Activated T-cell treated with anti-CD3 and anti-CD28 coated beads, Interleukin-2, amount 50 U/mL, for 4 hours (primary cell): ENCODE measurements around the gene NHSL2. TPM values are rescaled to one million over a fixed set of nuclear protein-coding genes. Genes with fewer than 3 reads are reported as not detected.
"Not testable (repeated sequence)": the region's sequence is repeated elsewhere in the genome, so short reads cannot be mapped to it uniquely, and the experiment has no call there.

ENCODE experiments used
- ATAC-seq, 2 donors: fragments of 200-7000 bp; cut with Tn5 transposase; one replicate each; pipeline ENCODE4 v1.10.0; 2021
- DNase-seq: peaks from one replicate; pipeline ENCODE4 v3.0.0-alpha.2; 2020
- H3K27me3 Mint-ChIP-seq: one replicate; pipeline ENCODE4 v1.8.0; 2021; ENCODE audit warnings: low read depth, mixed read lengths
- H3K36me3 Mint-ChIP-seq: one replicate; pipeline ENCODE4 v1.8.0; 2022; ENCODE audit warnings: mixed read lengths; ENCODE audit not compliant: insufficient read depth
- H3K4me1 Mint-ChIP-seq: one replicate; pipeline ENCODE4 v1.8.0; 2021; ENCODE audit warnings: low read depth, mixed read lengths
- H3K4me3 Mint-ChIP-seq: one replicate; pipeline ENCODE4 v1.8.0; 2021; ENCODE audit warnings: mild to moderate bottlenecking, moderate library complexity, mixed read lengths
- H3K9me3 Mint-ChIP-seq: one replicate; pipeline ENCODE4 v1.8.0; 2021; ENCODE audit warnings: mixed read lengths
- total RNA-seq, 3 donors: library from RNA; stranded (reverse); gene quantifications; one replicate each; pipeline ENCODE4 v1.2.1, GENCODE V29; 2021

Gene NHSL2
- total RNA-seq, 3 donors from 2014 or later = 0.30 to 0.65 (median 0.32) TPM

DNA sequence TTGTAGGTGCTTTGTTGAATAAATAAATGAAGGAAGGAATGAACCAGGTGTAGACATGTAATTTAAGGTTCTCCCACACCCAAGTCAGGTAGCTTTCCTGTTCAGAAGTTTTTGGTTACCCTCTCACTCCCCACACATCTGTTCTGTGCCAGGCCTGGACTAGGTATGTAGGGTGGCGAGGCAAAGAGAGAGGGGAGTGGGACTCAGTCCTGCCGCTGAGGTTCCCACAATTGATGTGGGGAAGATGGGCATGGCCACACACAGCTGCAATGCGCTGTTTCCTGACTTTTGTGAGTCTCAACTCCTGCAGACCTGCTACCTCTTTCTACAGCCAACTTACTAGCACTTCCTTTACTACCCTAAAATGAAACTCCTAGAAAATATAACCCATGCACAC is 132.2 kb downstream of the NHSL2 start:
- Mint-ChIP-seq H3K4me1 (peaks cover 29% of the 10 kb centered on the region), H3K27me3 (no peaks in the 10 kb centered on the region), H3K36me3 (no peaks in the 10 kb centered on the region), H3K9me3 (no peaks in the 10 kb centered on the region), H3K4me3 (no peak overlapping the region)
- DNase-seq = no peak
- no peak for ATAC-seq

DNA sequence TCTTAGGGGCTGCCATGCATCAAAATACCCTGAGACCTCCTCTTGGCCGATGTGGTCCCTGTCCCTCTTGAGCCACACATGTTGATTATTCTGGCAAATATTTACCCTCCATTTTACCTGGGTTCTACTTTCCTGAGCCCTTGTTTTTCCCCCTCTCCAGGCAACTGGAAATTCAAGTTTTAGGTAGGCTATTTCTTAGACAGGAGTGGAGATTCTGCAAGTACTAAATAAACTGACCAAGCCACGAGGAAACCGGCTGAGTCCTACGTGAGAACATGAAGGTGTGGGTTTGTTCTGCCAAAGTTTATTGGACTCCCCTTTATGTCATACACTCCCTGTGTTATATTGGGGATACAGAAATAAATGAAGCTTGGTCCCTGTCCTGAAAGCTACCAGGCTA is 133.0 kb downstream of the NHSL2 start:
- Mint-ChIP-seq H3K27me3 (no peaks in the 10 kb centered on the region), H3K9me3 (no peaks in the 10 kb centered on the region), H3K36me3 (no peaks in the 10 kb centered on the region), H3K4me1 (peaks cover 30% of the 10 kb centered on the region), H3K4me3 (no peak overlapping the region)
- ATAC-seq (no peak), DNase-seq (no peak)

DNA sequence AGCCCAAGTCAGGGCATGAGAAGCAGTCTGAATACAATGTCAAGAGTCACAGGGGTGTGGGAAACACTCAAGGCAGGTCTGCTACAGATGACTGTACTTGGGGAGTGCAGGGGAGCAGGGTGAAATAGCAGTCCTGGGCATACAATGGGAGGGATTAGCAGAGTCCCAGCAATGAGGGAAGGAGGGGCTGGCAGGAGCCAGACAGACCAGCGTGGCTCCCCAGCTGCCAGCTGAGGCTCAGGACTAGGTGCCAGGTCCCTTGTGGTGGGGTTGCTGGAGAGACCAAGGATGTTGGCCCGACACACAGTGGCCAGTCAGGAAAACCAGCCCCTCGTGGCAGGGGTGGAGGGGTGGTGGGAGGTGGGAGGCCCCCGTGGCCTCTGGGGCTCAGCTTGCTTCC is 134.5 kb downstream of the NHSL2 start:
- DNase-seq (no peak), ATAC-seq (no peak)
- Mint-ChIP-seq H3K9me3 (no peaks in the 10 kb centered on the region), H3K36me3 (no peaks in the 10 kb centered on the region), H3K4me1 (peaks cover 32% of the 10 kb centered on the region), H3K27me3 (no peaks in the 10 kb centered on the region), H3K4me3 (no peak overlapping the region)

DNA sequence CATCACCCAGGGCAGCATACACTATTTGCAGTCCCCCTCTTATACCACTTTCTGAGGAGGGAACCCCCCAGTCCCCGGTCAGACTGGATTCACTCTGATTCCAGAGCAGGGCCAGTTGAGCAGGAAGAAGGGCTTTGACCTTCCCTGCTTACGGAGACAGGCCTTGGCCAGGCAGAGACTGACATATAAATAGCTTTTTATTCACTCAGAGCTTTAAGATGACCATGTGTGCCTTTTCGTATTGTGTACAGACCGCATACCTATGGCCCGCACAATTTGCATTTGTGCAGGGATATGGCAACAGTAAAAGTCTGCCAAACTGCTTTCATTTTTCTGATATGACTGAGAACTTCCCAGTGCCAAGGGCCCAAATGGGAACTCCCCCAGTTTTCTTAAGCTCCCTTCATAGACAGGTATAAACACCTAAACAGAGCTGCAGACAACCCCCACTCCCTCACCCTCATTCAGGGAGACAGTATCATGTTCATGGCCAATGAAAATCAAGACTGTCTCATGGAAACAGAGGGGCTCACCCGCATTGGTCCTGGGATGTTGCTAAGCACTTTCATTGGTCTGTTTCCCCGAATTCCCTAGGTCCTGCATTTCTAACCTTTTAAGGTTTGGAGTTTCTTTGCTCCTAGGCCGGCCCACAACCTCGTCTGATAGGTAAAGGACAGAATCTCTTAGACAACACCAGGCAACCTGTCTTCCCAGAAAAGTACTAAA is 135.1 kb downstream of the NHSL2 start:
- Mint-ChIP-seq H3K9me3 (no peaks in the 10 kb centered on the region), H3K27me3 (no peaks in the 10 kb centered on the region), H3K36me3 (no peaks in the 10 kb centered on the region), H3K4me1 (peaks cover 32% of the 10 kb centered on the region), H3K4me3 (no peak overlapping the region)
- no peak for DNase-seq
- no peak for ATAC-seq

DNA sequence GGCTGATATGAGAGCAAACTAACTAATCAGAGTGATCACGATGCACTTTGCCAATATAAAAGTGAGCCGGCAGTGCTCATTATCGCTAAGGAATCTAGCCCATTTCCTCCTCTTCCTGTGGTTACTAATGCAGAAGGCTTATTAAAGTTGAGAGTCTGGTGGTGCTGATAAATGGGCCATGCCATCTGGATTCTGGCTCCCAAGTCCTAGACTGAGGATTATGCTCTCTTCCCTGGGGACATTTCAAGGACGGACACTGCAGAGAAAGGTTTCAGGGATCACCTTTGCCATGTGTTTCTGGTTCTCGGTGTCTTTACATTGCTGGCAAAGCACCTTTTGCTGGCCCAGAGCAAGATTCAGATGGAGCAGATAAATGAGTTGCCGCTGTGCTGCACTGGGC is 135.8 kb downstream of the NHSL2 start:
- H3K27me3 Mint-ChIP-seq = peaks cover 2% of the 10 kb centered on the region
- no peaks in the 10 kb centered on the region for H3K9me3 Mint-ChIP-seq
- H3K36me3 Mint-ChIP-seq = no peaks in the 10 kb centered on the region
- no peak for DNase-seq
- no peak for ATAC-seq
- peaks cover 32% of the 10 kb centered on the region for H3K4me1 Mint-ChIP-seq
- peak overlapping the region; percentile 37 for H3K4me3 Mint-ChIP-seq

DNA sequence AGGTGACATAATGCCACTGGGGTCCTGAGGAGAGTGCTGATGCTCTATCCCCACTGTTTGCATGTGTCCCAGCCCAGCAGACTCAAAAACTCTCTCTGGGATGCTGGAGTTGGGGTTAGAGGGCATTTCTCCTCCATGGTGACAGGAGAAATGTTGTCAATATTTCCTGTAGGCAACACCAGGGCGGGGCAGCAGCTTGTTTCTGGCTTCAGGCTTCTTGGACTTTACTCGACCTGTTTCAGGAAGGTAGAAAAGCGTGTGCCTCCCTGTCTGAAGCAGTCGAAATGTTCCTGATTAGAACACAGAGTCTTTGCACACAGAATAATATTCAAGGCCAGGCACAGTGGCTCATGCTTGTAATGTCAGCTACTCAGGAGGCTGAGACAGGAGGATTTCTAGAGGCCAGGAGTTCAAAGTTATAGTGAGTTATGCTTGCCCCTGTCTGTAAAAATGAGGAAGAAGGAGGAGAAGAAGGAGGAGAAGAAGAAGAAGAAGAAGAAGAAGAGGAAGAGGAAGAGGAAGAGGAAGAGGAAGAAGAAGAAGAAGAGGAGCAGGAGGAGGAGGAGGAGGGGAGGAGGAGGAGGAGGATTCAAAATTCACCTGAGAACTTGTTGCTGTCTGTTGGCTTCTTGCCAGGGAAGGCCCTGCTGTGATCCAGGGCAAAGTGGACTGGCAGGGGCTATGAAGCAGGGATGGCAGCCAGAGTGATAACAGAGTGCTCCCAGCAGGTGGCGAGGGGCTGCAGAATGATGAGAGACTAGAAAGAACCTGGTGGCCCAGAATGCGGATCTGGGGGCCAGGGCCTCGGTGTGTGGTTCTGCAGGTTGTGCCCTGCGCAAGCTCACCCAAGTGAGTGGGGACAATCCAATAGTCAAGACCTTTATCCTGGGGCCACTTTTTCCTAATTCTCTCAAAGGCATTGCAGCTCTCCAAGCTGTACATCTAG is 138.1 kb downstream of the NHSL2 start:
- ATAC-seq = no peak
- no peak for DNase-seq
- H3K4me1 Mint-ChIP-seq = peaks cover 24% of the 10 kb centered on the region
- no peak overlapping the region for H3K4me3 Mint-ChIP-seq
- no peaks in the 10 kb centered on the region for H3K9me3 Mint-ChIP-seq
- peaks cover 3% of the 10 kb centered on the region for H3K27me3 Mint-ChIP-seq
- H3K36me3 Mint-ChIP-seq = no peaks in the 10 kb centered on the region

DNA sequence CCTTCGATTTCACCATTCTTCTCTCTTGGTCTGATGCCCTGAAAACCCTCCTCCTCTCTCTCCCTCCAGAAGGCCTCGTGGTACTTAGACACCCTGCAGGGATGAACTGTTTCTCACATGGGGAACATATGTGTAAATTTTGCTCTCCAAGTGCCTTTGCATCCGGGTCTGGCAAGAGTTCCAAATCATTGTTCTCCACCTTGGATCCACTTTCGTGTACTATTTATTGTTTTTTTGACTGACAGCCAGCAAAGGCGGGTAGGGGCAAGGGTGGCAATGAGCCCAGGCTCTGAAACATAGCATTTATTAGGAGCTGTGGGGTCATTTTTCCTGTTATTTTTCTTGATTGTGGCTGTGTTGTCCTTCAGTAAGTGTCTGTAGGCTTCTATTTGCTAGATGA is 139.4 kb downstream of the NHSL2 start:
- no peak for ATAC-seq
- no peaks in the 10 kb centered on the region for H3K9me3 Mint-ChIP-seq
- no peak for DNase-seq
- H3K4me3 Mint-ChIP-seq = no peak overlapping the region
- peaks cover 22% of the 10 kb centered on the region for H3K4me1 Mint-ChIP-seq
- peaks cover 3% of the 10 kb centered on the region for H3K27me3 Mint-ChIP-seq
- no peaks in the 10 kb centered on the region for H3K36me3 Mint-ChIP-seq

DNA sequence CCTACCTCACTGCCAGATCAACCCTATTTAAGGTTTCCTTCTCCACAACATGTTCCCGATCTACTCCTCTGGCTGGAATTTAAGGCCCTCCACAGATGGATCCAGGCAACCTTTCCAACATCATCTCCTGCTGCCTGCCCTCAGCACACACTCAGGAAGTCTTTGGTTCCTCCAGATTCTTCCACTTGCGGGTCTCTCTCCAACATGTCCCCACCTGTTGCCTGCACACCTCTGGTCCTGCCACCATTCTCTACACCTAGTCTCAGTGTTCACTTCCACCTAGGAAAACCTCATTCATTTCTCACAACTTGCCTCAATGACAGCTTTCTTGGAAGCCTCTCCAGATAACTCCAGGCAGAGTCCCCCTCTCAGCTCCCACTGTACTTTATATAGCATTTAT is 140.9 kb downstream of the NHSL2 start:
- H3K27me3 Mint-ChIP-seq = peaks cover 3% of the 10 kb centered on the region
- H3K36me3 Mint-ChIP-seq = no peaks in the 10 kb centered on the region
- no peak for ATAC-seq

DNA sequence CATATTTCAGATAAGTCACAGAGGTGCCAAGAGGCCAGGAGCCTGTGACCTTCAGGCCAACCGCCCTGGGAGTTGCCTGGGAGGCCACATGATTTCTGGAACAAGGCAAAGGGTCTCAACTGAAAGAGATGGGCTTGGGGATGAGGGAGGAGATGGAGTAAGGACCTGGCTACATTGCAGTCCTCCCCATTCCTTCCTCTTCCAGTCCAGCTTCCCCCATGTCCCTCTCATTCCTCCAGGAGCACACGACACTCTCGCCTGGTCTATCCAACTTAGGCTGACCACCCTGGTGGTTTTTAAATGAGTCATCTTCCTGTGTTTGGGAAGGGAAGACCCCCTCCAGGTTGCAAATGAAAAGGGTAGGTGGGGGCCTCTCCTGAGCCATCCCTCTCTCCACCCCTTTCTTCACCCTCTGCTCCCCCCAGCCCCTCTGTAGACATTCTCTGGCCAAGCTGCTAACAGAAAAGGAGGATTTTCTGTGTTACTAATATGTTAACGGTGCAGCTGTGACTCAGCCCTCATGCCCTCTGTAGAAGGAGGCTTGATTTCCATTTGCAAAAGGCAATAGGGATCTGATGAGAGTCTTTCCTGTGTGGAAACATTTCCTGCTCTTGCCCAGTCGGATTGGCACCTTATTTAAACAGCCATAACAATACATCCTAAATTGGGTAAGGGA is 141.9 kb downstream of the NHSL2 start:
- H3K27me3 Mint-ChIP-seq = peaks cover 3% of the 10 kb centered on the region
- no peaks in the 10 kb centered on the region for H3K36me3 Mint-ChIP-seq
- H3K4me3 Mint-ChIP-seq = no peak overlapping the region
- peaks cover 7% of the 10 kb centered on the region for H3K4me1 Mint-ChIP-seq
- no peak for ATAC-seq
- DNase-seq = no peak
- no peaks in the 10 kb centered on the region for H3K9me3 Mint-ChIP-seq

More for the DNA sequence above, 140.9 kb downstream of the NHSL2 start:
- DNase-seq = no peak
- Mint-ChIP-seq H3K4me3 (no peak overlapping the region), H3K4me1 (peaks cover 12% of the 10 kb centered on the region), H3K9me3 (no peaks in the 10 kb centered on the region)

DNA sequence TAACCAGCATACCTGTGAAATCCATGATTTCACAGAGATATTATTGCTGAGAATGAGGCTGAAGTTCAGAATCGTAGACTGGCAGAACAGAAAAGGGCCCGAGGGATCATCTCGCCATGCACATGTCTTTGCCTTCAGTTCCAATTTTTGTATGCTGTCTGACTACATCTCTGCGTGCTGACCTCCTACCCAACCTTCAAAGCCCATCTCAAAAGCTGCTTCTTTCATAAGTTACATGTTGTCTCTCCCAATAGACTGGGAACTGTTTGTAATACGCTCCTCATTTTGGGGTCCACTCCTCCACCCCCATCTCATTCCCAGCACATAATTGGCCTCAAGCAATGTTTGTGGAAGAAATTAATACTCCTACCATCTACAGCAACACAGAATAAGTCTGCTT is 142.9 kb downstream of the NHSL2 start:
- Mint-ChIP-seq H3K4me3 (no peak overlapping the region), H3K9me3 (no peaks in the 10 kb centered on the region), H3K27me3 (peaks cover 3% of the 10 kb centered on the region), H3K36me3 (no peaks in the 10 kb centered on the region), H3K4me1 (peaks cover 9% of the 10 kb centered on the region)
- ATAC-seq (no peak), DNase-seq (no peak)

DNA sequence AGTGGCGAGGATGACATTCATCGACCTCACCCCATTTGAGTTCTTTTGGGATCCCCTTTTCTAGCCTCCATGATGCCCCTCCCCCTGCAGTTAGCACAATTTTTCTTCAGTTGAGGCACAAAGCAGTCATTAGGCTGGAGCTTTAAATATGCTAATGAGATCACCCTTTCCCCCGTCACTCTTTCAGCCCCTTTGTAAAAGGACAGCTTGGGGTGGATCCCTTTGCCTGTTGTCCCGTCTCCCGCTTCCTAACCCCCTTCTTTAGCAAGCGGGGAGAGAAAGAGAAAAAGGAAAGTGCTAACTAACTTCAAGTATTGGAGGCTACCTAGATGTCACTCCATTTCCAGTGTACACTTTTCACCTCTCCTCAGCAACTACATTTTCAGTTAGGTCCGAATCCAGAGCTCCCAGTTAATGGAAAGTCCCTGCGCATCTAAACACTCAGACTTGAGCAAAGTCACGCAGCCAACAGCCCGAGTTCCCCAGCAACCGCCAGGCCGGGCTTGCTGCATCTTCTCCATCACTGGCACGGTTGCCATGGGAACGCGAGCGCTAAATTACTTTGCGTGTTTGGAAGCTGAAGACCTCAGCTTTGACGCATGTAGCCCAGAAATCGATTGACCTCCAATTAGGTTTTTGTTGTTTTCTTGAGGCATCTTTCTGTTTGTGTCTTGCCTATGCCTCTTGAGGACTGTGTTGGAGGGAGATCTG is 144.3 kb downstream of the NHSL2 start:
- no peak for DNase-seq
- Mint-ChIP-seq H3K9me3 (no peaks in the 10 kb centered on the region), H3K4me1 (peaks cover 10% of the 10 kb centered on the region), H3K4me3 (no peak overlapping the region), H3K36me3 (no peaks in the 10 kb centered on the region), H3K27me3 (peaks cover 3% of the 10 kb centered on the region)
- no peak for ATAC-seq

DNA sequence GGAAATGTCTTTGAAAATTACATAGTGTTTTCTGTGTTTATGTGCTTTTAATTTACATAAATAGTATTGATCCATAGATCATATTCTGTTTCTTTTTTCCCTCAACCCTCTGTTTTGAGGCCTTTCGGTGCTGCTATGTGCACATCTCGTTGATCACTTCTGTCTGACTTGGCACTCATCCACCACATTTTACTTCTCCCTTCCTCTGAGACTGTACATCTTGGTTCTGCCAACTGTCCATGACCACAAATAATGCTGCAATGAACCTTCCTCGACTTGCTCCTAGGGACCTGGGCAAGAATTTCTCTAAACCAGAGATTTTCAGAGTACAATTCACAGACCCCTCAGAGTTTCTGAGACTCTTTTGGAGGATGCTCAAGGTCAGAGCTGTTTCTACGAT is 146.7 kb downstream of the NHSL2 start:
- DNase-seq = no peak
- H3K4me3 Mint-ChIP-seq = no peak overlapping the region
- H3K27me3 Mint-ChIP-seq = peaks cover 3% of the 10 kb centered on the region
- peaks cover 10% of the 10 kb centered on the region for H3K4me1 Mint-ChIP-seq
- ATAC-seq = no peak
- H3K9me3 Mint-ChIP-seq = no peaks in the 10 kb centered on the region
- no peaks in the 10 kb centered on the region for H3K36me3 Mint-ChIP-seq

DNA sequence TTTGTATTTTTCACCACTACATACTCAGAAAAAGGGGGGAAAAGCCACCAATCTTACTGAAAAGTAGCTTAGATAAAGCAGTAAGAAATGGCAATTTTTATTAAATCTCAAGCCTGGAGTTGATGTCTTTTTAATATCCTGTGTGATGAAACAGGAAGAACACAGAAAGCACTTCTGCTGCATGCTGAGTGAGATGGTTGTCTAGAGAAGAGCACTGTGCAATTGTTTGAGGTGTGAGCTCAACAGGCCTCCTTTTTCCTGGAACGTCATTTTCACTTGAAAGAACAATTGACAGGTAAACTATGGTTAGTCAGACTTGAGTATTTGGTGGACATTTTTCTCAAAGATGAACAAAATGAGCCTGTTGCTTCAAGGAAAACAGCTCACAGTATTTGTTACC is 147.2 kb downstream of the NHSL2 start:
- no peak overlapping the region for H3K4me3 Mint-ChIP-seq
- H3K4me1 Mint-ChIP-seq = peaks cover 10% of the 10 kb centered on the region
- H3K27me3 Mint-ChIP-seq = peaks cover 3% of the 10 kb centered on the region
- ATAC-seq (no peak), DNase-seq (no peak)
- no peaks in the 10 kb centered on the region for H3K36me3 Mint-ChIP-seq
- no peaks in the 10 kb centered on the region for H3K9me3 Mint-ChIP-seq

DNA sequence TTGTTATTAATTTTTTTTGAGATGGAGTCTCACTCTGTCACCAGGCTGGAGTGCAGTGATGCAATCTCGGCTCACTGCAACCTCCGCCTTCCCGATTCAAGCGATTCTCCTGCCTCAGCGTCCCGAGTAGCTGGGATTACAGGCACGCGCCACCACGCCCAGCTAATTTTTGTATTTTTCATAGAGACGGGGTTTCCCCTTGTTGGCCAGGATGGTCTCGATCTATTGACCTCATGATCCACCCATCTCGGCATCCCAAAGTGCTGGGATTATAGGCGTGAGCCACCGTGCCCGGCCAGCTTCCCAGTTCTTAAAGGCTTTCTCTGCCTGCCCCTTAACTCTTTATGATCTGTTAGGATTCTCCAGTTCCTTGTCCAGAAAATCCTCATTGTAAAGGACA is 147.7 kb downstream of the NHSL2 start:
- H3K36me3 Mint-ChIP-seq, ATAC-seq, DNase-seq, H3K9me3 Mint-ChIP-seq, H3K27me3 Mint-ChIP-seq, H3K4me3 Mint-ChIP-seq: not testable (repeated sequence)
- H3K4me1 Mint-ChIP-seq = peaks cover 10% of the 10 kb centered on the region
